Hepatocyte (in vitro differentiated cells): ENCODE results near the gene IL22. TPM values are rescaled to one million over a fixed set of nuclear protein-coding genes. Genes with fewer than 3 reads are reported as not detected.

Experiments
- DNase-seq: peaks from one replicate; pipeline ENCODE4 v3.0.0-alpha.2; 2016; ENCODE audit warnings: low spot score
- H2AFZ ChIP-seq: fragments of 200-600 bp; sonication (generic); 2 replicates; pipeline ENCODE4 v1.6.0; 2016; ENCODE audit warnings: antibody characterized with exemption, mild to moderate bottlenecking
- H3K27ac ChIP-seq: fragments of 200-600 bp; sonication (generic); 2 replicates; pipeline ENCODE4 v1.5.1; 2016; ENCODE audit warnings: mild to moderate bottlenecking
- H3K27me3 ChIP-seq: fragments of 200-600 bp; sonication (generic); 2 replicates; pipeline ENCODE4 v1.6.1; 2016
- H3K36me3 ChIP-seq: fragments of 200-600 bp; sonication (generic); replicated peaks from 2 replicates; pipeline ENCODE4 v1.5.1; 2016; ENCODE audit warnings: low read depth; ENCODE audit not compliant: insufficient read depth
- H3K4me1 ChIP-seq: fragments of 200-600 bp; sonication (generic); 2 replicates; pipeline ENCODE4 v1.5.1; 2016; ENCODE audit warnings: mild to moderate bottlenecking, moderate library complexity; ENCODE audit not compliant: insufficient read depth
- H3K4me2 ChIP-seq: fragments of 200-600 bp; sonication (generic); 2 replicates; pipeline ENCODE4 v1.6.0; 2016
- H3K4me3 ChIP-seq: fragments of 200-600 bp; sonication (generic); 2 replicates; pipeline ENCODE4 v1.5.1; 2016; ENCODE audit warnings: mild to moderate bottlenecking
- H3K79me2 ChIP-seq: fragments of 200-600 bp; sonication (generic); 2 replicates; pipeline ENCODE4 v1.6.0; 2017; ENCODE audit warnings: mild to moderate bottlenecking
- H3K9me2 ChIP-seq: fragments of 200-600 bp; sonication (generic); replicated peaks from 2 replicates; pipeline ENCODE4 v1.6.0; 2017; ENCODE audit warnings: mild to moderate bottlenecking; ENCODE audit not compliant: insufficient read depth
- H3K9me3 ChIP-seq: fragments of 200-600 bp; sonication (generic); 2 replicates; pipeline ENCODE4 v1.5.1; 2016; ENCODE audit warnings: low read depth, mild to moderate bottlenecking
- H4K20me1 ChIP-seq: fragments of 200-600 bp; sonication (generic); 2 replicates; pipeline ENCODE4 v1.6.0; 2016; ENCODE audit warnings: mild to moderate bottlenecking; ENCODE audit not compliant: insufficient read depth, poor library complexity, severe bottlenecking
- CTCF ChIP-seq: fragments of 200-600 bp; sonication (generic); IDR thresholded peaks from 2 replicates; pipeline ENCODE4 v1.5.1; 2016; ENCODE audit warnings: antibody characterized with exemption, mild to moderate bottlenecking; ENCODE audit not compliant: poor library complexity
- EZH2 ChIP-seq: fragments of 200-600 bp; sonication (generic); IDR thresholded peaks from 2 replicates; pipeline ENCODE4 v1.6.1; 2016; ENCODE audit warnings: antibody characterized with exemption, mild to moderate bottlenecking, borderline replicate concordance
- EZH2phosphoT487 ChIP-seq: fragments of 200-600 bp; sonication (generic); IDR thresholded peaks from one replicate; pipeline ENCODE4 v1.6.1; 2018; ENCODE audit warnings: antibody characterized with exemption, mild to moderate bottlenecking, low read depth, moderate library complexity; ENCODE audit not compliant: unreplicated experiment, severe bottlenecking
- WGBS: methylation state at CpG from one replicate; pipeline ENCODE4 v1.1.6; 2016; ENCODE audit warnings: low lambda C conversion rate; ENCODE audit errors: missing lambda C conversion rate; 5-methylcytosine and 5-hydroxymethylcytosine counted together
- polyA plus RNA-seq: library from polyadenylated mRNA; unstranded; fragments of >200 nt; fragmentation: Nextera tagmentation; extraction: Ambion mirVana; gene quantifications from 2 replicates; pipeline ENCODE4 v1.2.1, GENCODE V29; 2016
- total RNA-seq: library from RNA; depleted of rRNA; stranded (reverse); fragments of >200 nt; gene quantifications from 2 replicates; pipeline ENCODE4 v1.2.3, GENCODE V29; 2014

IL22 gene
- total and polyA plus RNA-seq, 2 experiments from 2014 or later: not detected

GRCh38 chr12:68240975-68241374 is 12.4 kb downstream of the IL22 start:
- TF ChIP-seq EZH2: no peak
- no peak for TF ChIP-seq CTCF
- no peak for TF ChIP-seq EZH2phosphoT487
- H3K27ac ChIP-seq: peak overlapping the region; percentile 69
- 58% methylated on average over 1 of the region's 1 CpG for WGBS
- no peak overlapping the region for H3K4me3 ChIP-seq
- H3K27me3 ChIP-seq: no peaks in the 10 kb centered on the region
- DNase-seq: peak; percentile 16
- H3K4me1 ChIP-seq: peaks cover 20% of the 10 kb centered on the region
- peak overlapping the region; percentile 17 for H2AFZ ChIP-seq
- H3K79me2 ChIP-seq: no peaks in the 10 kb centered on the region
- no peaks in the 10 kb centered on the region for H3K36me3 ChIP-seq
- no peaks in the 10 kb centered on the region for H3K9me3 ChIP-seq
- peak overlapping the region; percentile 39 for H3K4me2 ChIP-seq
- no peaks in the 10 kb centered on the region for H3K9me2 ChIP-seq
- H4K20me1 ChIP-seq: no peaks in the 10 kb centered on the region

GRCh38 chr12:68240079-68240478 is 13.3 kb downstream of the IL22 start:
- Histone ChIP-seq H3K9me2 (no peaks in the 10 kb centered on the region), H3K4me3 (no peak overlapping the region), H3K36me3 (no peaks in the 10 kb centered on the region), H3K79me2 (no peaks in the 10 kb centered on the region), H3K4me2 (peak overlapping the region; percentile 13), H3K4me1 (peaks cover 11% of the 10 kb centered on the region), H2AFZ (no peak overlapping the region), H3K9me3 (no peaks in the 10 kb centered on the region), H4K20me1 (no peaks in the 10 kb centered on the region), H3K27ac (peak overlapping the region; percentile 69), H3K27me3 (no peaks in the 10 kb centered on the region)
- no peak for TF ChIP-seq EZH2
- DNase-seq: peak; percentile 65
- WGBS: 46% methylated on average over 1 of the region's 1 CpG

DNA sequence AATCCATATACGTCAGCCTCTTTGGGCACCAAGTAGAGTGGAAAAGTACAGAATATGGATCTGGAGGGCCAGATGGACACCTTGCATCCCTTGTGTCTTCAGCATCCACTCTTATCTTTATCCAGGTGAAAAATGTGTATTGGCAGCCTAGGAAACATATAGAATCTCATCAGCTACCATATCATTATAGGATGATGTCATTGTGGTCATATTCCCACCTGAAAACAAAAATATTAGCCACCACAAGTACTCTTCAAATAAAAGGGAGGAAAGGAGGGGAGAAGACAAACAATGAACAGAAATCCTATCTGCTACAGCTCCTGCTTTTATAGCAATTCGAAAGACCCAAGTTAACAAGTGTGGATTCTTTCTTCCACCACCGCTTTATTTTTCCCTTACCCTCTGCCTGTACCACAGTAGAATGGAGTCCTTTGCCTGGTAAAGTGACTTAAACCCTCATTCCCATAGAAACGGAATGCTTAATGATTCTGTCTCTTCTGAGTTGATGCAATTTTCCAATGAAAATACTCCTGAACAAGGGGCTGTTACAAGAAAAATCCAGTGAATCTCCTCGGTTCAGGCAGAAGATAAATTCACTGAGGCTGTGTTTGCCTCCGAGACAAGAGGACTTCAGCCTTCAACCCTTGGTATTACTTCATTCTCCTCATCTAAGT is 14.0 kb downstream of the IL22 start:
- Histone ChIP-seq H3K4me3 (no peak overlapping the region), H3K79me2 (no peaks in the 10 kb centered on the region), H4K20me1 (no peaks in the 10 kb centered on the region), H3K4me1 (peaks cover 7% of the 10 kb centered on the region), H3K9me2 (no peaks in the 10 kb centered on the region), H3K9me3 (no peaks in the 10 kb centered on the region), H3K27me3 (no peaks in the 10 kb centered on the region), H3K36me3 (no peaks in the 10 kb centered on the region), H3K27ac (peak overlapping the region; percentile 69), H2AFZ (peak overlapping the region; percentile 38), H3K4me2 (peak overlapping the region; percentile 13)
- TF ChIP-seq CTCF (no peak), EZH2 (no peak), EZH2phosphoT487 (no peak)
- DNase-seq: no peak
- WGBS: 73% methylated on average over 6 of the region's 6 CpGs

DNA sequence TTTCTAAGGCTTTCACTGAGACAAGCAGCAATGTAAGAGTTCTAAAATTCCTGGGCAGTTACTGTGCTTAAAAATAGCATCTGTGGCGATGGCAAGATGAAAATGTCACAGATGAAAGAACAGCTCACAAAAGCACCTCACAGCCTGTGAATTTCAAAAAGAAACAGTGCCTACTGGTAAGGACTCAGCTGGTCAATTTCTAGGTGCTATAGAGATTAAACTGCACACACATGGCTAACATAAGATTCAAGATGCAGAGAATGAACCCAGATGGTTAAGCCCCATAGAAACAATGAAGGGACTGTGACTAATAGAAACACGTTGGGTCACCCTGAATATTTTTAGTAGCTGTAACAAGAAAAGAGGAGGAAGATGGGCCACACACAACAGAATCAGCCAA is 15.8 kb downstream of the IL22 start:
- no peak overlapping the region for H2AFZ ChIP-seq
- no peaks in the 10 kb centered on the region for H3K36me3 ChIP-seq
- no peaks in the 10 kb centered on the region for H3K79me2 ChIP-seq
- H3K4me2 ChIP-seq: no peak overlapping the region
- no peak overlapping the region for H3K27ac ChIP-seq
- H3K9me2 ChIP-seq: no peaks in the 10 kb centered on the region
- peaks cover 7% of the 10 kb centered on the region for H3K4me1 ChIP-seq
- DNase-seq: no peak
- no peaks in the 10 kb centered on the region for H3K9me3 ChIP-seq
- no peak overlapping the region for H3K4me3 ChIP-seq
- no peaks in the 10 kb centered on the region for H4K20me1 ChIP-seq
- 63% methylated on average over 2 of the region's 2 CpGs for WGBS
- TF ChIP-seq EZH2phosphoT487 (no peak), CTCF (no peak), EZH2 (no peak)
- no peaks in the 10 kb centered on the region for H3K27me3 ChIP-seq
